ENCODE measurements around the gene APH1B.

GRCh38 chr15:63260791-63261190, 16.6 kb upstream of the APH1B start:
- TF ChIP-seq, protein P1, sequence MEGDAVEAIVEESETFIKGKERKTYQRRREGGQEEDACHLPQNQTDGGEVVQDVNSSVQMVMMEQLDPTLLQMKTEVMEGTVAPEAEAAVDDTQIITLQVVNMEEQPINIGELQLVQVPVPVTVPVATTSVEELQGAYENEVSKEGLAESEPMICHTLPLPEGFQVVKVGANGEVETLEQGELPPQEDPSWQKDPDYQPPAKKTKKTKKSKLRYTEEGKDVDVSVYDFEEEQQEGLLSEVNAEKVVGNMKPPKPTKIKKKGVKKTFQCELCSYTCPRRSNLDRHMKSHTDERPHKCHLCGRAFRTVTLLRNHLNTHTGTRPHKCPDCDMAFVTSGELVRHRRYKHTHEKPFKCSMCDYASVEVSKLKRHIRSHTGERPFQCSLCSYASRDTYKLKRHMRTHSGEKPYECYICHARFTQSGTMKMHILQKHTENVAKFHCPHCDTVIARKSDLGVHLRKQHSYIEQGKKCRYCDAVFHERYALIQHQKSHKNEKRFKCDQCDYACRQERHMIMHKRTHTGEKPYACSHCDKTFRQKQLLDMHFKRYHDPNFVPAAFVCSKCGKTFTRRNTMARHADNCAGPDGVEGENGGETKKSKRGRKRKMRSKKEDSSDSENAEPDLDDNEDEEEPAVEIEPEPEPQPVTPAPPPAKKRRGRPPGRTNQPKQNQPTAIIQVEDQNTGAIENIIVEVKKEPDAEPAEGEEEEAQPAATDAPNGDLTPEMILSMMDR (IDR thresholded peaks at IDR 0.05; ENCODE audit: low read depth, low read length, missing input control) = no peak
- no peak for TF ChIP-seq RXRA (IDR thresholded peaks at IDR 0.05)
- no peak for TF ChIP-seq GABPA (IDR thresholded peaks at IDR 0.05 in 1 of 2, conservative IDR thresholded peaks at IDR 0.05 in 1 of 2)
- no peak for TF ChIP-seq SP1 (IDR thresholded peaks at IDR 0.05)
- no peak for TF ChIP-seq MAX (IDR thresholded peaks at IDR 0.05)
- TF ChIP-seq REST (IDR thresholded peaks at IDR 0.05) = no peak
- no peak for TF ChIP-seq YY1 (IDR thresholded peaks at IDR 0.05)
- TF ChIP-seq TAF1 (conservative IDR thresholded peaks at IDR 0.05) = no peak
- TF ChIP-seq RAD21 (IDR thresholded peaks at IDR 0.05) = no peak
- no peak for TF ChIP-seq FOXA2 (IDR thresholded peaks at IDR 0.05)
- no peak for TF ChIP-seq JUND (IDR thresholded peaks at IDR 0.05)
- no peak for TF ChIP-seq ATF3 (IDR thresholded peaks at IDR 0.05)
